AML-193 (cell line): ENCODE results near the gene ELOB.
"Not testable (repeated sequence)": the region's sequence is repeated elsewhere in the genome, so short reads cannot be mapped to it uniquely, and the experiment has no call there.

ENCODE experiments used
- DNase-seq, 2 experiments: peaks; one replicate each; lab custom pipeline; 2025; lab: John Stamatoyannopoulos, UW

Gene ELOB

DNA sequence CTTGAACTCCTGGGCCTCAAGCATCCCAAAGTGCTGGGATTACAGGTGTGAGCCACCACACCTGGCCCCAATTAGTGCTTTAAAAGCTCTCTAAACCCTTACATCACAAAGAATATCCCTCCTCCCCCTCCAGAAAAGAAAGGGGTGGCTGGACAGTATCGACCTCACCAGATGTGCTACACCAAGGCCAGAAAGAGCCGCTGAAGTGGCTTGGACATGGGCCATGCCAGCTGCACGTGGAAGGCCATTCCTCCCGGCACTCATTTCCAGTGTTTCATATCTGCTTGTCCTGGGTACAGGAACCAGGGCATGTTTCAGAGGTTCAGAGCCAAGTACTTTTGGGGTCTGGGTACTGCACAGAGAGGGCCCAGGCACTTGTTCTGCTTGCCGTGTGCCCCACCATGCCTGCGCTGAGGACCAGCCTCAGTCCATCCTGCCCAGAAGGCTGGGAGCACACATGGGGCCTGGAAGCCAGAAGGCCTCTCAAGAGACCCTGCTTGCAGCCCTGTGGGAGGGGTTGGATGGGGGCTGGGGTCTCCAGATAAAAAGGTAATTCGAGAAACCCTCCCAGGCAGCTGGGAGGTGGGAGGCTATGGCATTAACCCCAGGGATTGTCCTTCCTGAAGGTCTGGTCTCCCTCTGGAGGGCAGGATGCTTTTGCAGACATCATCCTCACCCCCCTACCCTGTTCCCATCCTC lies 28.2 kb downstream of the ELOB start:
- no peak for DNase-seq

DNA sequence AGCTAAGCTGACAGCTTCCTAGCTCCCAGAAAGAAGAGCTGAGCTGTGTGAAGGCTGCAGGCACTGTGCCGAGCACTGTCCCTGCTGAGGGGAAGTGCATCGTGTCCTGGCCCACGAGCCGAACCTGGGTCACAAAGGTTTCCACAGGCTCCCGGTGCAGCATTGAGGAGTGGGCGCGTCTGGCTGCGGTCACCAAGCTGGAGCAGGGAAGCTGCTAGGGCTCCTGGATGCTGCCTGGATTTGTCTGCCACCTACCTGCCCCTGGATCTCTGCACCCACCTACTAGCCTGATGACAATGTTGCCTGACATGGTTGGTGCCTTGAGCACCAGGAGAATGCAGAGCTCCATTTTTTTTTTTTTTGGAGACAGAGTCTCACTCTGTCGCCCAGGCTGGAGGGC lies 31.1 kb downstream of the ELOB start:
- no peak for DNase-seq

DNA sequence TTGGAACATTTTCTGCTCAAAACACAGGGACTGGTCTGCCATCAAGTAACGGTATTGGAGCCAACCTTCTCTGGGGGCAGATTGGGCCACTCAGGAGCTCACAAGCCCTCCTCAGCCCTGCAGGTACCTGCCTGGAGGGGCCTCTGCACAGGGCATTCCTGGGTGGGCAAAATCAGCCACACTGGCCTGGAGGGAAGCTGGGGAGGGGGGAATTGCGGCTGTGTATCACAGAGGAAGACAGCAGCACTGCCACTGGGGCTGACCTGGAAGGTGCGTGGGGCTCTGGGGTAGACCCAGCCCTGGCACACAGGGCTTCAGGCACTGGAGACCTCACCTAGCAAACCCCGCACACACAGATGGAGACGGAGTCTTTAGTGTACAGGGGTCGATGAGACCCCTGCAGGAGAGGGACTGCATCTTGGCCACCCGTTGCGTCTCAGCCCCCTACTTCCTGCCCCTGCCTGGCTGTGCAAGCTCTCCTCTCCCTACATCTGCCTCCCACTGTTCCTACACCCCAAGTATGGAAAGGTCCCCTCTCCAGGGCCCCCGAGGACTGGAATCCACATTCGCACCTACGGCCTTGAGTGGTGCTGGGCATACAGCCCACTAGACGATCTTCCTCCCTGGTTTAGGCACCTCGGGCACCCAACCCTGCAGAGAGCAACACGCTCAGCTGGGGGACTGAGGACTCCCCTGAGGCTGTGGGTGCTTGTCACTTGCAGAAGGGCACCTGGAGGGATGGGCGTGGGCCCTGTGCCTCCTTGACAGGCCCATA lies 31.8 kb downstream of the ELOB start:
- no peak for DNase-seq

DNA sequence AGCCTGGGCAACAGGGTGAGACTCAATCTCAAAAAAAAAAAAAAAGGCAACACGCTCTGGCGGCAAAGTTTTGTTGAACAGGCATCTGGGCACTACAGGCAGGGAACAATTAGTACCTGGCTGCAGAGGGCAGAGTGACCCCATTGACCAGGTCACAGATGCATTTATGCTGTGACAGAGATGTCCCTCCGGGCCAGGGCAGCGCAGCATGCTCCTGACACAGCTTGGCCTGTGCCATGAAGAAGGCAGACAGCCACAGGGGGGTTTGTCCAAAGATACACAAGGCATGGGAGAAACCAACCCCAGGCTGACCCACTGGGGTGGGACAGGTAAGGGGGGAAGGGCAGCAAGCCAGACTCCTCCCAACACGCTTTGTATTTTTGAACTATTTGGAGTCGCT lies 32.4 kb downstream of the ELOB start:
- no peak for DNase-seq

DNA sequence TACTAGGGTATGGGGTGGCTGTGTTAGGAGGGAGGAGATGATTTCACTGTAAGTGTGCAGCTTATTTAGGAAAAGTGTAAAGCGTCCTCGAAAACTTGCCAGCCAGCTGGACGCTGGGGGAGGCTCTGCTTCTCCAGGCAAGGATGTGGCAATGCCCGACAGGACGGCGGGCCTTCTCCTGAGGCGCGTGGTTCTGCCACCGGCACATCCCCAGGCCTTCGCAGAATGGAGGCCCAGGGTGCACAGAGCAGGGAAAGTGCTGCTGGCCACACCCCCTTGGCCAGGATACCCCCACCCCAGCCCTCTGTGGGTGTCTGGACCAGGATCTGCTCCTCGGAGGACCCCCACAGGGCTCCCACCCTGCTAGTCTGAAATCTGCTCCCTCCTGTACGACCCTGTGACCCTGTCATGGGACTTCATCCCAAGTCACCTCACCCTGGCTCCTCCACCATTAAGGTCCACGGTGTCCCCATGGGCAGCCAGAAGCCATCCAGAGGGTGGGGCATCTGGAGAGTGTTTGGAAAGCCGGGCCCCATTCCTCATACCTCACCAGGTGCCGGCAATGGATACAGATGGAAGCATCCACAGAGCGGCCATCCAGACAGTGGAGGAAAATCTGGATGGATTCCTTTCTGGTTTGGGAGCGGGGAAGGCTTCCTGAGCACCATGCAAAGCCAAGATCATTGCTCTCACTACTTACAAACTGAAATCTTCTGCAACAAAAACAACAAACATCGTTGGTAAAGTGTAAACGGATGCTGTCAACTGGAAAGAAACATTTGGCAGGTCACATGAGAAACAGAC lies 33.9 kb downstream of the ELOB start:
- no peak for DNase-seq

DNA sequence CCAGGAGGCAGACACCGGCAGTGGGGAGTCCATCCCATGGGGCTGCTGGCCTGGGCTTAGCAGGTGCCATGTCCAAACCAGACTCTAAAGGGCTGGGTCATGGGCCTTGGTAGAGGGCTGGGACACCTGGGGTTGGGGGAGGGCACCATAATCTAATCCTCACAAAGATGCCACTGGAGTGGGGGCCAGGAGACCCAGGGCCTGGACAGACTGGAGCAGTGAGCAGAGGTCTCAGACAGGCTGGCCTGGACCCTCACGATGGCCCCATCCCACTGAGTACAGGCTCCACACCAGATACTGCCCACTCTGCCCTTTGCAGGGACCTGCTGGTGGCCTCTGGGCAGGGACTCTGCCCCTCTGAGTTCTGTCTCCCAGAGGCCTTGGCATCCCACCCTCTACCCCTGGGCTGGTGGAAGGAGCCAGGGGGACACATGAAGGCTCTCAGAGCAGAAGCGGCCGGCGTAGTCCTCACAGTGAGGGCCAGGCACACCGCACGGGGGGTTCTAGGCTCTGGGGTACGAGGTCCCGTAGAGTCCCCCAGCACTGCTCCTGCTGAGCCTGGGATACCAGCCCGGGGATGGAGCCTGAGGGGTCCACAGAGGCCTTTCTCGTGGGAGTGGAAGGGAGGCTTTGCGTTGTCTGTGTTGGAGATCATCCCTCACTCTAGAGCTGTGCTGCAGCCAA lies 34.6 kb downstream of the ELOB start:
- no peak for DNase-seq

DNA sequence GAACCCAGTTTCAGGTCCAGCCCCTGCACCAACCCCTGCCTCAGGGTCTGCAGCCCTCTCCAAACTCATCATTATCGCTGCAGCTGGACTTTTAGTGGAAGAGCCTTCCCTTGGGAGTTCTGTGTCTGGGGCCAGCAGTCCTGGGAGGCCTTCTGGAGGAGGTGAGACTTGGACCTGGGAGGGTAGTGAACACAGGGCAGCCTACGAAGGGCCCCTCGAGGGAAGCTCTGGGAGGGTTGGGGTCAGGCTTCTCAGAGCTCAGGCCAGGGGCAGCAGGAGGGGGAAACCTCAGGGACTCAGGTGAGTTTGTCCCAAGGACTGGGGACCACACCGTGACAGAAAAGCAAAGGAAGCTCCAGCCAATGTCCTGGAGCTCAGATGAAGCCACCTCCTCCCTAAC lies 35.9 kb downstream of the ELOB start:
- DNase-seq, result no peak

DNA sequence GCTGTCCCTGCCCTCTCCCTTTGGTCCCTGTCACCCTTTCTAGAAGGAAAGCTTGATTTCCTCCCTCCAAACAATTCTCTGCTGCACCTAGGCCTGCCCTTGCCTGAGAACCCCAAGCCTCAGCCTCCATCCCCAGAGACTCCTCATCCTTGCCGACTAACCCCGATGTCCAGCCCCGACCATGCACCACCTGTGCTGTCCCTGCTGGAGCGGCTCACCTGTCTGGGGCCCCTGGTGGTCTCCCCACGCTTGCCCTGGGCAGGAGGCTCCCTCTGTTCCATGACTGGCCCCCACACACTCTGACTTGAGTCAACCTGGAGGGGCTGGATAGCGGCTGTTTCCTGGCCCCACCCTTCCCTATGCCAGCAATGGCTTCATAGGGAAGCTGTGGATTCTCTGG lies 36.6 kb downstream of the ELOB start:
- no peak for DNase-seq

DNA sequence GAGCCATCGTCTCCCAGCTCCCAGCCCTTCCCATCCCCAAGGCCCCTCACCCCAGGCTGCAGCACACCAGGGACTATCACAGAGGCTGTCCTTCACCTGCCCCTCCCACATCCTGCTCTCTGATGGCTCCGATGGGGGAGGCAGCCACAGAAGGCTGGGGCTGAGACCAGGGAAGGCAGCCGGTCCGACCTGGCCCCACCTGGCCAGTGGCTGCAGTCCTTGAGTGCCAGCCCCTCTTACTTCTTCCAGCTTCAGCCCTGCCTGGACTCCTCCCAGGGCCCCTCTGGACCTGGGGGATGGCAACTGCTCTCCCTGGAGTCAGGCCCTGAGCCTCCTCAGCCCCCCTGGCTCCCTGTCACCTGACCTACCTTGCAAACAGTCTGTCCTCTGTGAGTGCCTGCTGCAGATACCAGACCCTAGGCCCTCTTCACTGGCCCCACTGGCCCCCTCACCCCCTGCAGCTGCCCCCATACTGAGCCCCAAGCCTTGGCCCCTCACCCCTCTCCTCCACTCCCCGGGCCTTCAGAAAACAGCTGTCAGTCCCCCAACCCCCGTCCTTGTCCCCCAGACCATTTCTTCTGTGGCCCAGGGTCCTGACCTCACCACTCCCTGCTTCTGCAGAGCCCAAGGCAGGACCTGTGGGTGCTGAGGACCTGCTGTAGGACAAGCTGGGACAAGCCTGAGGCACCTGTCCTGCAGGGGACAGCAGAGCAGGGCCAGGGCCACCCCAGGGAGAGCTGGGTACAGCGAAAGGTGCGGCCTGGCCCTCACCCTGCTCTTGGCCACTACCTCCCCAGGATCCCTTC lies 37.3 kb downstream of the ELOB start:
- DNase-seq, result no peak

DNA sequence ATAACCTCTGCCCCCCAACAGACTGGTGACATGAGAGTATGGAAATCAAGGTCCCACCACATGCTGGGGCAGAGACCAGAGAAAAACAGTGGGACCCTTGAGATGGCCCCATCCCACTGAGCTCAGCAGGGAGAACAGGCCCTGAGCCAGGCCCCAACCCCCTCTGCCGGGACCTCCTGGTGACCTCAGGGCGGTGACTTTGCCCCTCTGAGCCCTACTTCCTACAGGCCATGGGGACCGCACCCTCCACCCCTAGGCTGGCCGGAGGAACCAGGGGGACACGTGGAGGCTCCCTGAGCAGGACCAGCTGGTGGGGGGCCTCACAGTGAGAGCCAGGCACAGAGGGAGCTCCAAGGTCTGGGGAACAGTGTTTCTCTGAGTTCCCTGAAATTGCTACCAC lies 38.5 kb downstream of the ELOB start:
- no peak for DNase-seq

DNA sequence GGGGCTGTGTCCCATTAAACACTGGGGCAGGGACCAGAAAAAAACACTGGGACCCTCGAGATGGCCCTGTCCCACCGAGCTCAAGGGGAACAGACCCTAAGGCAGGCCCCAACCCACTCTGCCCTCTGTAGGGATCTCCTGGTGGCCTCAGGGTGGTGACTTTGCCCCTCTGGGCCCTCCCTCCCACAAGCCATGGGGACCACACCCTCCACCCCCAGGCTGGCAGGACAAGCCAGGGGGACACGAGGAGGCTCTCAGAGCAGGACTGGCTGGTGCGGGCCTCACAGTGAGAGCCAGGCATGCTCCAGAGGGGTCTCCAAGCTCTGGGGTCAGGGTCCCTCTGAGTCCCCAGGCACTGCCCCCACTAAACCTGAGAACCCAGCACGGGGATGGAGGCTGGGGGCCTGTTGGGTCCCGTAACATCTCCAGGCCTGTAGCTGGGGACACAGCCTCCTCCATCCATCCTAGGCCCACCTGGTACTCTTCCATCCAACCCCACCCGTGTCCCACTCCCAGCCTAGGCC lies 39.1 kb downstream of the ELOB start:
- DNase-seq, result no peak

DNA sequence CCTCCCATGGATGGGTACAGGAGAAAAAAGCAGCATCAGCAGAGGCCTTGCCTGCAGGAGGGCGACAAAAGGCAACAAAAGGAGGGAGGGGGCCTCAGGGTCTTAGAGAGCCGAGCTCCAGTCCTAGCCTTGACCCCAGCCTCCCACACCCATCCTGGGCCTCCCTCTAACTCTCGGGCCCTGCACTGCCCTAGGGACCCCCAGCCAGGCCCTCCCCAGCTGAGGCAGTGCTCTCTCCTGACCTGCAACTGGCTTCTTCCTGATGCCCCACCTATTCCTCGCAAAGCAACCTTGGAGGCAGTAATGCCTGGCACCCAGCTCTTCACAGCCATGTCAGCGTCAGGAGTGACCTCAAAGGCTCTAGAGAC lies 39.9 kb downstream of the ELOB start:
- no peak for DNase-seq

DNA sequence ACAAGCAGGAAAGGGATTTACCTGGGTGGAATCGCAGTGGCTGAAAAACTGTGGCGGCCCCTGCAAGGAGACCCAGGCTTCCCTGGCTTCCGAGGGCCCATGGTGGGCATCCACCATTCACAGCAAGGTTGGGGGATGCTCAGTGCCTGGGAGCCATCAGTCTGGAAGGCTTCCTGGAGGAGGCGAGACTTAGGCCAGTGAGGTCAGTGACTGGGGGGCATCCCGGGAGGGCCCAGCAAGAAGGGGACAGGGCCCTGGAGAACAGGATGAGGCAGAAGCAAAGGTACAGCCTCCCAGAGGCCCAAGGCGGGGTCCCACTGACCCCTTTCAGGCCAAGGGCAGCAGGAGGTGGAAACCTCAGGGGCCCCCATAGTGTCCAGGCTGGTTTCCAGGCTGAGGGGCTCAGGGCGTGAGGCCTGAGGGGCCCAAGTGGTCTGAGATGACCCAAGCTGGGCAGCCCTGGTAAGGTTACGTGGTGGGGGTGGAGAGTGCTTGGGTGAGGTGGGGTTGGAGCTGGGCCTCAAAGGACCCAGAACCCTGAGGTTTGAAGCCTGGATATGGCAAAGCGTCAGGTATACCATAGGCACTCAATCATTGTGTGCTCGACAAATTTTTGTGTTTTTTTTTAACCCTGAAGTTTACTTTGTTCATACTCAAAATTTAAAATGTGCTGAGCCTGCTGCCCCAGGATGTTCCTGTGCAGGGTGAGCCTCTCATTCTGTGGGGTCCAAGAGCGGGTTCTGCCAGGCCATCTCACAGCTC lies 40.4 kb downstream of the ELOB start:
- DNase-seq, result no peak

DNA sequence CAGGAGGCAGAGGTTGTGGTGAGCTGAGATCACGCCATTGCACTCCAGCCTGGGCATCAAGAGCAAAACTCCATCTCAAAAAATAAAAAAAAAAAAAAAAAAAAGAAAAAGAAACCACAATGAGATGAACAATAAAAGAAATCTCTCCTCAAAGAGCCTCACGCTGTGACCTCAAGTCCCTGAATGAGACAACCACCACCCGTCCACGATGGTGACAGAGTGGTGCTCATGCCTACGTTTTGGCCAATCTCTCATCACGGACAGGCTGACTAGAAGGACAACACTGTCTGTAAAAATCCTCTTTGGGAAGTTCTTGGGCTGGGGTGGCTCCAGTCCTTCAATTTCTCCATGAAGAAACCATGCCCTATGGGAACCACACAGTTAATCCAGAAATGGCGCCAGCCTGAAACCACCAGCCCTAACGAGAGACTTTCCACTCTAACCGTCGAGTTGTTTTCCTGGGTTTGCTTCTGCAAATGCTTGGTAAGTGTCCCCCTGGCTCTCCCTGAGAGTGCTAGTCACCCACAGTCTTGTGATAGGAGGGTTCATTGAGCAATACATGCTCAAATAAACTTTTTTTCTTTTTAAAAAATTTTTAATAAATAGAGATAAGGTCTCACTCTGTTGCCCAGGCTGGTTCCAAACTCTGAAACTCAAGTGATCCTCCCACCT lies 42.1 kb downstream of the ELOB start:
- DNase-seq, result peak in 1 of 2 experiments; percentile 9

DNA sequence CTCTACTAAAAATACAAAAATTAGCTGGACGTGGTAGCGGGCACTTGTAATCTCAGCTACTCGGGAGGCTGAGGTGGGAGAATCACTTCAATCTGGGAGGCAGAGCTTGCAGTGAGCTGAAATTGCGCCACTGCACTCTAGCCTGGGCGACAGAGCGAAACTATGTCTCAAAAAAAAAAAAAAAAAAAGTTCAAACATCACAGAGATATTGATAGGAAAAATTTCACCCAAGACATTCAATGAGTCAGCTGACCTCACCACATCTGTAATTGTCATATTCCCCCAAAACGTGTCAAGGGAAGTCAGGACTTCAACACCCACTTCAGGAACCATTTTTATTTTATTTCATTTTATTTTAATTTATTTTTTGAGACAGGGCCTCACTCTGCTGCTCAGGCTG lies 49.0 kb downstream of the ELOB start:
- no peak for DNase-seq

DNA sequence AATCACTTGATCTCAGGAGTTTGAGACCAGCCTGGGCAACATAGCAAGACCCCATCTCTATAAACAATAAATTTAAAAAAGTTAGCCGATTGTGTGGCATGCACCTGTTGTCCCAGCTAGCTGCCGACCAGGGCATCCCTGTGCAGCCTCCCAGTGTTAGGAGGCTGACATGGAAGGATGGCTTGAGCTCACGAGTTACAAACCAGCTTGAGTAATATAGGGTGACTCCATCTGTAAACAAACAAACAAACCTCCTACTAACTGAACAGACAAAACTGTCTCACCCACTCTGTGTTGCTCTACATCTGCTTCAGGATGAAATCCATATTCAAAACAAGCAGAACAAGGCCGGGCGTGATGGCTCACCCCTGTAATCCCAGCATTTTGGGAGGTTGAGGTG lies 50.2 kb downstream of the ELOB start:
- no peak for DNase-seq

DNA sequence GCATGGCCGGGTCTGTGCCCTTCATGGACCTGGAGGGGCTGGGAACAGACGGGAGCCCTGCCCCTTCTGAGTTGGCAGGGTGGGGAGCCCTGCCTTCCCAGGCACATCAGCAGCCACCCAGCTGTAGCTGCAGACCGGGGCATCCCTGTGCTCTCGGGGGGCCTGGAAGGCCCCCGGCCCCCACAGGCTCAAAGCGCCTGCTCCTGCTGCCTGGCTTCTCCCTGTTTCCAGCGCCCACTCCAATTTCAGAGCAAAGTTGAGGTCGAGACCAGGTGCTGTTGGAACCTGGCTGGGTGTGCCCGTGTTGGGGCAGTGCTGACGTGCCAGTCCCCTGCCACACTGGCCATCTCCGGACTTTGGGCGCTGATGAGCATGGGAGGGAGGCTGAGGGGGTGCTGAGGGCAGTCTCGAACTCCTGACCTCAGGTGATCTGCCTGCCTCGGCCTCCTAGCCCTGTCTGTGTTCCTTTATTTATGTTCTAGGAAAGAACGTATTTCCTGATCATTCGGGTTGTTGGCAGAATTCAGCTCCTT lies 52.2 kb downstream of the ELOB start:
- DNase-seq, result no peak

DNA sequence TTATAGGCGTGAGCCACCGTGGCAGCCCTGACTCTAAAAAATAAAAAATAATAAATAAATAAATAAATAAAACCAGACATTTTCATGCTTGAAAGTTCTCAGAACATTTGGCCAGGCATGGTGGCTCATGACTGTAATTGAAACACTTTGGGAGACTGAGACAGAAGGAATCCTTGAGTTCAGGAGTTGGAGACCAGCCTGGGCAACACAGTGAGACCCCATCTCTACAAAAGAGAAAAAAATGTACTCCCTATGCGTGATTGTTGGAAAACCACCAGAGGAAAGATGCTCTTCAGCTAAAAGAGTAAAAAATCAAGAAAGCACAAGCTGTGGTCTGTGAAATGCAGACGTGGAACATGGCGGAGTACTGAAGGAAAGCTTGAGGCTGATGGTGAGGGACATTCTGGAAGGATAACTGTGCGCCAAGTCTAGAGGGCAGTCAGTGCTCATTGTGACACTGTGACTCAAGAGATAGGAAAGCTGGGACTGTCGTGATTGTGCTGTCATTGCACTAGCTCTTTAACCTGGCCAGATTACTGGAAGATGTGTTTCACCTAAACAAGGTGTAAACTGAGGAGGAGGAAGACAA lies 52.9 kb downstream of the ELOB start:
- no peak for DNase-seq

DNA sequence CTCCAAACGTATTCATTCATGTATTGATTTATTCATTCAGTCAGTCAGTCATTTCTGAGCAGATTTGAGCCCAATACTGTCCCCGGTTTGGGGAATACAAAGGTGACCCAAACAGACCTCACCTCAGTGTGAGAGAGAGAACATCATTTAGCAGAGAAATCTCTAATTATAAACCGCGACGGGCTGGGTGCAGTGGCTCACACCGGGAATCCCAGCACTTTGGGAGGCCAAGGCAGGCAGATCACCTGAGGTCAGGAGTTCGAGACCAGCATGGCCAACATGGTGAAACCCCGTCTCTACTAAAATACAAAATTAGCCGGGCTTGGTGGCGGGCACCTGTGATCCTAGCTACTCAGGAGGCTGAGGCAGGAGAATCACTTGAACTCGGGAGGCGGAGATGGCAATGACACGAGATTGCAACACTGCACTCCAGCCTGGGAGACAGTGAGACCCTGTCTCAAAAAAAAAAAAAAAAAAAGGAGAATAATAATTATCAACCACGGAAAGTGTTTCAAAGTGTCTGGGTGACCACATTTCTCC lies 55.4 kb downstream of the ELOB start:
- not testable (repeated sequence) for DNase-seq
